Keratinocyte (primary cell): ENCODE results near the gene CUBN. TPM values are rescaled to one million over a fixed set of nuclear protein-coding genes. Genes with fewer than 3 reads are reported as not detected.
A peak's percentile ranks its signal among the peaks of the same experiment; 100 is the strongest.

Experiments
- DNase-seq: peaks from one replicate; pipeline ENCODE4 v3.0.0-alpha.2; 2011; ENCODE audit warnings: low read depth, missing footprints, low spot score
- FAIRE-seq: peaks from 2 replicates; lab custom pipeline; 2011; peaks lifted over from hg19 to GRCh38; lab: Jason Lieb, UNC
- H2AFZ ChIP-seq: 2 replicates; pipeline ENCODE4 v1.6.0; 2012; ENCODE audit warnings: low read length, control low read depth, inconsistent platforms; ENCODE audit not compliant: control insufficient read depth
- H3K27ac ChIP-seq: 2 replicates; pipeline ENCODE4 v1.5.1; 2011; ENCODE audit warnings: low read length; ENCODE audit not compliant: control insufficient read depth, insufficient read depth
- H3K27me3 ChIP-seq: 3 replicates; pipeline ENCODE4 v1.6.0; 2011; ENCODE audit warnings: low read length; ENCODE audit not compliant: control insufficient read depth, insufficient read depth; ENCODE audit errors: extremely low read depth
- H3K36me3 ChIP-seq, 2 experiments: 2 replicates in 1 of 2; 3 replicates in 1 of 2; pipeline ENCODE4 v1.5.1; 2011; ENCODE audit warnings: low read length in 2 of 2, mild to moderate bottlenecking in 1 of 2; ENCODE audit not compliant: control insufficient read depth in 2 of 2, insufficient read depth in 2 of 2; ENCODE audit errors: extremely low read depth in 1 of 2
- H3K4me1 ChIP-seq: 3 replicates; pipeline ENCODE4 v1.5.1; 2011; ENCODE audit warnings: low read length; ENCODE audit not compliant: control insufficient read depth, insufficient read depth; ENCODE audit errors: extremely low read depth
- H3K4me2 ChIP-seq: 3 replicates; pipeline ENCODE4 v1.6.0; 2011; ENCODE audit warnings: low read depth, low read length; ENCODE audit not compliant: control insufficient read depth, insufficient read depth; ENCODE audit errors: extremely low read depth
- H3K4me3 ChIP-seq, 3 experiments: fragments of 200-600 bp in 1 of 3; sonication (generic) in 1 of 3; 2 replicates in 2 of 3; 3 replicates in 1 of 3; pipeline ENCODE4 v1.5.1; 2011 to 2016; ENCODE audit warnings: low read length in 3 of 3, mild to moderate bottlenecking in 3 of 3, control low read depth in 2 of 3, inconsistent platforms in 1 of 3, low read depth in 1 of 3, mixed read lengths in 1 of 3, mixed run types in 1 of 3, moderate library complexity in 1 of 3; ENCODE audit not compliant: control insufficient read depth in 2 of 3, insufficient read depth in 2 of 3; ENCODE audit errors: extremely low read depth in 1 of 3
- H3K79me2 ChIP-seq: 2 replicates; pipeline ENCODE4 v1.6.0; 2012; ENCODE audit warnings: low read length; ENCODE audit not compliant: control insufficient read depth, insufficient read depth
- H3K9ac ChIP-seq: 3 replicates; pipeline ENCODE4 v1.6.0; 2011; ENCODE audit warnings: low read length; ENCODE audit not compliant: control insufficient read depth, insufficient read depth; ENCODE audit errors: extremely low read depth
- H3K9me1 ChIP-seq: 3 replicates; pipeline ENCODE4 v1.6.0; 2011; ENCODE audit warnings: low read length; ENCODE audit not compliant: control insufficient read depth, insufficient read depth; ENCODE audit errors: extremely low read depth
- H3K9me3 ChIP-seq: 2 replicates; pipeline ENCODE4 v1.5.1; 2012; ENCODE audit warnings: low read depth, low read length; ENCODE audit not compliant: control insufficient read depth
- H4K20me1 ChIP-seq: 3 replicates; pipeline ENCODE4 v1.6.0; 2011; ENCODE audit warnings: low read length; ENCODE audit not compliant: control insufficient read depth, insufficient read depth; ENCODE audit errors: extremely low read depth
- EZH2 ChIP-seq: IDR thresholded peaks from one replicate; pipeline ENCODE4 v1.6.1; 2012; ENCODE audit warnings: inconsistent platforms, mild to moderate bottlenecking, low read length, moderate library complexity
- dilution Hi-C: fragments of 300-500 bp; cut with MboI; formaldehyde crosslinking; loops from one replicate; pipeline ENCODE4 v1.7.0; 2020; ENCODE audit warnings: low sequenced_read_pairs; ENCODE audit not compliant: extremely low pct_ligation_motif_present
- polyA plus RNA-seq, 5 experiments: library from polyadenylated mRNA; depleted of rRNA in 3 of 5; stranded (reverse) in 3 of 5; stranded (forward) in 1 of 5; unstranded in 1 of 5; fragments of >200 nt; gene quantifications; 1 replicate in 1 of 5; 2 replicates in 3 of 5; 3 replicates in 1 of 5; pipeline versions ENCODE4 v1.2.1 to v1.2.3, GENCODE V29; 2011 to 2012; ENCODE audit warnings: missing spikeins in 2 of 5, low read depth in 1 of 5, low replicate concordance in 1 of 5
- TF ChIP-seq, protein P1 (sequence below), 3 experiments: IDR thresholded peaks in 1 of 3; conservative IDR thresholded peaks in 1 of 3; optimal IDR thresholded peaks in 1 of 3; 2 replicates in 2 of 3; 3 replicates in 1 of 3; pipeline versions ENCODE3 to v1.5.1; 2011; ENCODE audit warnings: low read length in 3 of 3, mild to moderate bottlenecking in 3 of 3, moderate library complexity in 2 of 3, control low read depth in 1 of 3, inconsistent platforms in 1 of 3; ENCODE audit not compliant: insufficient read depth in 2 of 3; ENCODE audit errors: extremely low read depth in 1 of 3

Gene CUBN
- polyA plus RNA-seq, 1 donor (not counting 4 experiments of a cell fraction or from before 2014, with no cell fraction given) = 0.07 TPM

GRCh38 chr10:17113889-17114540 lies 15.6 kb downstream of the CUBN start:
- Histone ChIP-seq H3K9me1 (no peaks in the 10 kb centered on the region), H3K9me3 (no peaks in the 10 kb centered on the region), H3K36me3 (no peaks in the 10 kb centered on the region), H3K4me1 (peaks cover 5% of the 10 kb centered on the region), H3K27me3 (no peaks in the 10 kb centered on the region), H3K4me2 (no peak overlapping the region), H3K4me3 (no peak overlapping the region), H4K20me1 (no peaks in the 10 kb centered on the region), H2AFZ (no peak overlapping the region), H3K79me2 (no peaks in the 10 kb centered on the region), H3K27ac (no peak overlapping the region), H3K9ac (no peak overlapping the region)
- DNase-seq (peak; percentile 4), FAIRE-seq (peak; percentile 13)
- dilution Hi-C loops = no loop called here
- TF ChIP-seq, protein P1, sequence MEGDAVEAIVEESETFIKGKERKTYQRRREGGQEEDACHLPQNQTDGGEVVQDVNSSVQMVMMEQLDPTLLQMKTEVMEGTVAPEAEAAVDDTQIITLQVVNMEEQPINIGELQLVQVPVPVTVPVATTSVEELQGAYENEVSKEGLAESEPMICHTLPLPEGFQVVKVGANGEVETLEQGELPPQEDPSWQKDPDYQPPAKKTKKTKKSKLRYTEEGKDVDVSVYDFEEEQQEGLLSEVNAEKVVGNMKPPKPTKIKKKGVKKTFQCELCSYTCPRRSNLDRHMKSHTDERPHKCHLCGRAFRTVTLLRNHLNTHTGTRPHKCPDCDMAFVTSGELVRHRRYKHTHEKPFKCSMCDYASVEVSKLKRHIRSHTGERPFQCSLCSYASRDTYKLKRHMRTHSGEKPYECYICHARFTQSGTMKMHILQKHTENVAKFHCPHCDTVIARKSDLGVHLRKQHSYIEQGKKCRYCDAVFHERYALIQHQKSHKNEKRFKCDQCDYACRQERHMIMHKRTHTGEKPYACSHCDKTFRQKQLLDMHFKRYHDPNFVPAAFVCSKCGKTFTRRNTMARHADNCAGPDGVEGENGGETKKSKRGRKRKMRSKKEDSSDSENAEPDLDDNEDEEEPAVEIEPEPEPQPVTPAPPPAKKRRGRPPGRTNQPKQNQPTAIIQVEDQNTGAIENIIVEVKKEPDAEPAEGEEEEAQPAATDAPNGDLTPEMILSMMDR (optimal IDR thresholded peaks at IDR 0.05 in 1 of 3, IDR thresholded peaks at IDR 0.05 in 1 of 3, conservative IDR thresholded peaks at IDR 0.05 in 1 of 3; ENCODE audit: extremely low read depth in 1 of 3, insufficient read depth in 2 of 3, low read length in 3 of 3) = no peak
- TF ChIP-seq EZH2 = no peak

DNA sequence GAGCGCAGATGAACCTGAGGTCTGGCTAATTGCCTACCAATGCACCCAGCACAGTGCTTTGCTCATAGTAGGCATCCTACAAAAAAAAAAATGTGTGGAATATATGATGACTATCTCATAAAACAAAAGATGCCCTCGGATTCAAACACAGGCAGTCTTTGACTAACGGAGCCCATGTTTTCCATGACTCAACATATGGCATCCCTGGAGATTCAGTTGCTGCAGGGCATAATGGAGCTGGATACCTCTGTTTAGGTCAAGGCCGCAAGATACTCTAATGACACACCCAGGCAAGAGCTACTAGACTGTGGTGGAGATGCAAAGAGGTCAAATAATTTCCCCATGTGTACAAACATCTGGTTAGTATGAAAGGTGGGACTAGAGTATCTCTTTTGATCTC lies 16.3 kb downstream of the CUBN start:
- H3K27ac ChIP-seq = no peak overlapping the region
- no peak overlapping the region for H3K9ac ChIP-seq
- H3K36me3 ChIP-seq = no peaks in the 10 kb centered on the region
- H2AFZ ChIP-seq = no peak overlapping the region
- no peaks in the 10 kb centered on the region for H3K9me1 ChIP-seq
- H4K20me1 ChIP-seq = no peaks in the 10 kb centered on the region
- dilution Hi-C loops = no loop called here
- FAIRE-seq = no peak
- no peak overlapping the region for H3K4me3 ChIP-seq
- H3K4me2 ChIP-seq = no peak overlapping the region
- peak; percentile 71 for DNase-seq
- no peaks in the 10 kb centered on the region for H3K79me2 ChIP-seq
- TF ChIP-seq, protein P1 (optimal IDR thresholded peaks at IDR 0.05 in 1 of 3, IDR thresholded peaks at IDR 0.05 in 1 of 3, conservative IDR thresholded peaks at IDR 0.05 in 1 of 3; ENCODE audit: extremely low read depth in 1 of 3, insufficient read depth in 2 of 3, low read length in 3 of 3) = no peak
- no peak for TF ChIP-seq EZH2
- no peaks in the 10 kb centered on the region for H3K9me3 ChIP-seq
- peaks cover 5% of the 10 kb centered on the region for H3K4me1 ChIP-seq
- H3K27me3 ChIP-seq = no peaks in the 10 kb centered on the region
